ENCODE results near the gene PARL.

Gene PARL

GRCh38 chr3:183844606-183845005 lies 40.1 kb downstream of the PARL start:
- no peak for DNase-seq

- no peak for DNase-seq
Observed at GRCh38 chr3:183839751-183840150, 44.9 kb downstream of the PARL start.

- DNase-seq: no peak
Observed at GRCh38 chr3:183837894-183838293, 46.8 kb downstream of the PARL start.

- DNase-seq: no peak
Observed at GRCh38 chr3:183837390-183837789, 47.3 kb downstream of the PARL start.

- no peak for DNase-seq
Observed at GRCh38 chr3:183833516-183833915, 51.2 kb downstream of the PARL start.

GRCh38 chr3:183830187-183830586 lies 54.5 kb downstream of the PARL start:
- no peak for DNase-seq

- DNase-seq: no peak
Observed at GRCh38 chr3:183829466-183829865, 55.2 kb downstream of the PARL start.

- DNase-seq: peak; percentile 34
Observed at GRCh38 chr3:183828538-183828870, 56.2 kb downstream of the PARL start.

GRCh38 chr3:183827809-183828537 lies 56.7 kb downstream of the PARL start:
- no peak for DNase-seq

GRCh38 chr3:183826448-183827250 lies 58.0 kb downstream of the PARL start:
- DNase-seq: peak; percentile 41

GRCh38 chr3:183825456-183826161 lies 59.1 kb downstream of the PARL start, which contains the start of gene MAP6D1:
Gene MAP6D1 (minus strand): TSS chr3:183825577. CDS start chr3:183825547, 30 bp downstream.
- DNase-seq: peak; percentile 73

- DNase-seq: peak; percentile 63
Observed at GRCh38 chr3:183824761-183825455, 59.8 kb downstream of the PARL start.

- DNase-seq: no peak
Observed at GRCh38 chr3:183823963-183824362, 60.7 kb downstream of the PARL start.

- DNase-seq: peak; percentile 42
Observed at GRCh38 chr3:183822631-183823030, 62.0 kb downstream of the PARL start.

GRCh38 chr3:183819831-183820230 lies 64.8 kb downstream of the PARL start:
- DNase-seq: no peak

- no peak for DNase-seq
Observed at GRCh38 chr3:183818706-183819624, 65.7 kb downstream of the PARL start.

- peak; percentile 43 for DNase-seq
Observed at GRCh38 chr3:183818041-183818620, 66.5 kb downstream of the PARL start.

- no peak for DNase-seq
Observed at GRCh38 chr3:183817639-183818038, 67.0 kb downstream of the PARL start.

- peak; percentile 55 for DNase-seq
Observed at GRCh38 chr3:183816681-183817510, 67.8 kb downstream of the PARL start.

GRCh38 chr3:183815951-183816475 lies 68.7 kb downstream of the PARL start:
- DNase-seq: peak; percentile 53
